Upper lobe of right lung (tissue), 1 donor: ENCODE measurements around the gene GBX1. TPM values are rescaled to one million over a fixed set of nuclear protein-coding genes. Genes with fewer than 3 reads are reported as not detected.

Experiments used
- ATAC-seq: fragments of 200-7000 bp; cut with Tn5 transposase; one replicate; pipeline ENCODE4 v1.9.1; 2020; ENCODE audit warnings: mild to moderate bottlenecking, moderate library complexity
- DNase-seq: peaks from one replicate; pipeline ENCODE4 v3.0.0-alpha.2; 2020
- H3K27ac ChIP-seq: fragments of 200-600 bp; one replicate; pipeline ENCODE4 v1.8.0; 2022
- H3K27me3 ChIP-seq: fragments of 200-600 bp; one replicate; pipeline ENCODE4 v1.8.0; 2022; ENCODE audit warnings: mild to moderate bottlenecking
- H3K36me3 ChIP-seq: fragments of 200-600 bp; one replicate; pipeline ENCODE4 v1.8.0; 2022
- H3K4me1 ChIP-seq: fragments of 200-600 bp; one replicate; pipeline ENCODE4 v1.8.0; 2022
- H3K4me3 ChIP-seq: fragments of 200-600 bp; one replicate; pipeline ENCODE4 v1.8.0; 2022; ENCODE audit warnings: mild to moderate bottlenecking
- H3K9me3 ChIP-seq: fragments of 200-600 bp; one replicate; pipeline ENCODE4 v1.8.0; 2022
- CTCF ChIP-seq: fragments of 200-600 bp; IDR thresholded peaks from one replicate; pipeline ENCODE4 v1.8.0; 2022; ENCODE audit warnings: antibody characterized with exemption
- intact Hi-C: fragments of 100-400 bp; cut with DNase I; formaldehyde crosslinking; loops from one replicate; pipeline ENCODE4 v1.11.0; 2022
- total RNA-seq: library from RNA; stranded (reverse); fragmentation: NEBNext Ultra II Directional; extraction: Animal tissue kit (Norgen Biotek cat#: 25700); gene quantifications from one replicate; pipeline ENCODE4 v1.2.1, GENCODE V29; 2021
- donor health status: DM: no; HTN: yes; CAD: no; lungs with severe emphysema.

Gene GBX1
- total RNA-seq, 1 donor from 2014 or later, result not detected

DNA sequence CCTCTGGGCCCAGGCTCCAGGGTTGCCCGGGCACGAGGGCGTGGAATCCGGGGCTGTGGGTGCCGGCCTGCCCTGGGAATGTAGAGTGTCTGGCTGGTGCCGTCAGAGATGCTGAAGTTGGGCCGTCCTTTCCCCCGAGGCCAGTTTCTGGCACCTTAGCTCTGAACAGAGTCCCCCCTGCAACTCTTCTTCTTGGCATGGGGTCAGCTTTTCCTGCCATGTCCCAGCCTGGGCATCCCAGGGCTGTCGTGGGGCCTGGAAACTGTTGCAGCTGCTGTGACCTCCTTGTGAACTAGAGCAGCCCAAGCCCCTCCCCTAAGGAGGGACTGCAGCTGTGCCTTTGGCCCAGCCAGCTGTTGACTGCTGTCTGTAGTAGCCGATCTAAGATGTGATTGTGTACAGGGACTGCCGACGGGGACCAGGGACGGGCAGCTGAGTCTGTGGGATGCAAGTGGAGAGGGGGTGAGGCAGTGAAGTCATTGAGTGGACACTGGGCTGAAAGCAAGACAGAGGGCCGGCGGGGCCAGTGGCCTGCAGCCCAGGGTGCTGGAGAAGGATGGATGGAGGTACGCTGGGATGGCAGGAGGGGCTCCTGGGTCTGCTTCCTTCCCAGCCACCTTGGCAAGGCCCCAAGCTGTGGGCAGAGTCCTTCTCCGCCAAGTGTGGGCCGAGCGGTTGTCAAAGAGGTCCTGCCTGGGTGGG, 35.8 kb downstream of the GBX1 start:
- no peak for ATAC-seq
- H3K36me3 ChIP-seq, result peaks cover 90% of the 10 kb centered on the region
- H3K4me1 ChIP-seq, result no peaks in the 10 kb centered on the region
- H3K27me3 ChIP-seq, result no peaks in the 10 kb centered on the region
- H3K27ac ChIP-seq, result no peak overlapping the region
- intact Hi-C loops, result no loop called here
- TF ChIP-seq CTCF, result no peak
- H3K9me3 ChIP-seq, result no peaks in the 10 kb centered on the region
- H3K4me3 ChIP-seq, result no peak overlapping the region
- DNase-seq, result no peak

DNA sequence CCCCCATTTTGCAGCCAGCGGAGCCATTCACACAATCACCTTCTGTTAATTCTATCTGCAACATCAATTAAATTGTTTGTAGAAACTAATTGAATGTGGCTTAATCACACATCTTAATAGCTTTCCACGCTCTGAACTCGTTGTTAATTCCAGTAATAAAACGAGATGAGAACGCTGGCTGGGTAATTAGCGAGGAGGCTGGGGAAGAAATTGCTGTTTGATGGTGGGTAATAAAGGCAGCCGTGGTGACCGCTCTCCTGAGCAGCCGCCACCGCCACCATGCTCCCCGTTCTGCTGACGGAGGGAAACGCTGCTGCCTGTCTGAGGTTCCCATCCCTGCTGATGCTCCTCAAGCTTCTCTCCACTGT, 36.3 kb downstream of the GBX1 start:
- DNase-seq (no peak), ATAC-seq (no peak)
- no peak overlapping the region for H3K27ac ChIP-seq
- TF ChIP-seq CTCF, result no peak
- no peak overlapping the region for H3K4me3 ChIP-seq
- H3K9me3 ChIP-seq, result no peaks in the 10 kb centered on the region
- no peaks in the 10 kb centered on the region for H3K27me3 ChIP-seq
- intact Hi-C loops, result no loop called here
- H3K4me1 ChIP-seq, result no peaks in the 10 kb centered on the region
- H3K36me3 ChIP-seq, result peaks cover 87% of the 10 kb centered on the region

DNA sequence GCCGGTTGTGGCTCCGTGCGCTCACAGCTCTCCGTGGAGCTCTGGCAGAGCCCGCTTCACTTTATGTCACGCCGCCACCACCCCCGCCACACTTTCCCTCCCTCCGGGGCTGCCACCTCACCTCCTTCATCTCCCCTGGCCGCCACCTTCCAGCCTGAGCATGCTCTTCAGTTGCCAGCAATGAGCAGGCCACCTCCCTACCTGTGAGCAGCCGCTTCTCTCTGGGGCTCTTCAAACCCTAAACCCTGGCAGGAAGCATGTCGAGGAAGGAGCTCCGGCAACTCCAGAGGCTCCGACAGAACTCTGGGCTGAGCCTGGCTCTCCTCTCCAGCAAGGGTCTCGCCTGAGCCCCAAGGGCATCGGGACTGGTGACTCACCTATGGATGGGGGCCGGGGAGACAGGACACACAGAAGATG, 36.7 kb downstream of the GBX1 start:
- H3K36me3 ChIP-seq, result peaks cover 82% of the 10 kb centered on the region
- H3K4me1 ChIP-seq, result no peaks in the 10 kb centered on the region
- no peak for TF ChIP-seq CTCF
- H3K4me3 ChIP-seq, result no peak overlapping the region
- H3K9me3 ChIP-seq, result no peaks in the 10 kb centered on the region
- H3K27me3 ChIP-seq, result no peaks in the 10 kb centered on the region
- no peak overlapping the region for H3K27ac ChIP-seq
- ATAC-seq, result no peak
- no peak for DNase-seq
- intact Hi-C loops, result no loop called here

DNA sequence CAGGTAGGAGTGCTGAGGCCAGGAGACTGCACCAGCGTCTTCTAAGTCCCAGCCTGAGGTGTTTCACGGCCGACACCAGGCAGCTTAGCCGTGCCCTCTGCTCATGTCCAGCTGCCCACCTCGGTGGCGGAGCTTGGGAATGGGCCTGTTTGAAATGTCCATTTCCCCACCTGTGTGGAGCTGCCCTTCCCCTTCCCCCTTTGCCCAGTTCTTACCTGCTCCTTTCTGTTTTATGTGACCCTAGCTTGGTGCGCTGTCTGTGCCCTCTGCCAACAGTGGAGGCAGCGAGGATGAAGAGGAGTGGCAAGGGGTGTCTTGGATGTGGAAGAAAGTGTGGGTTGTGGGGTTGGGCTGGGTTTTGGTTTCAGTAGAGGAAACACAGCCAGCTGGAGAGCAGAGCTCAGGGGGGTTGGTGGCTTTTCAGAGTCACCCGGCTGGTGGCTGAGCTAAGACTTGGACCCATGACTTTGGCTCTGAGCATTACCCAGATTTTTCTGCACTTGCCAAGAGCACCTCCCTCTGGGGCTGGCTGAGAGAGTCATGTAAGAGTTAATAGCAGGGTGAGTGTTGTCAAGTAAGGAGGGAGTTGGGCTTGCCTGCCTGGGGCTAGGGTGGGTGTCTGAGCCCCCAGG, 37.4 kb downstream of the GBX1 start:
- Histone ChIP-seq H3K27ac (no peak overlapping the region), H3K36me3 (peaks cover 79% of the 10 kb centered on the region), H3K27me3 (no peaks in the 10 kb centered on the region), H3K9me3 (no peaks in the 10 kb centered on the region), H3K4me1 (no peaks in the 10 kb centered on the region), H3K4me3 (no peak overlapping the region)
- TF ChIP-seq CTCF, result no peak
- intact Hi-C loops, result no loop called here
- no peak for DNase-seq
- no peak for ATAC-seq

DNA sequence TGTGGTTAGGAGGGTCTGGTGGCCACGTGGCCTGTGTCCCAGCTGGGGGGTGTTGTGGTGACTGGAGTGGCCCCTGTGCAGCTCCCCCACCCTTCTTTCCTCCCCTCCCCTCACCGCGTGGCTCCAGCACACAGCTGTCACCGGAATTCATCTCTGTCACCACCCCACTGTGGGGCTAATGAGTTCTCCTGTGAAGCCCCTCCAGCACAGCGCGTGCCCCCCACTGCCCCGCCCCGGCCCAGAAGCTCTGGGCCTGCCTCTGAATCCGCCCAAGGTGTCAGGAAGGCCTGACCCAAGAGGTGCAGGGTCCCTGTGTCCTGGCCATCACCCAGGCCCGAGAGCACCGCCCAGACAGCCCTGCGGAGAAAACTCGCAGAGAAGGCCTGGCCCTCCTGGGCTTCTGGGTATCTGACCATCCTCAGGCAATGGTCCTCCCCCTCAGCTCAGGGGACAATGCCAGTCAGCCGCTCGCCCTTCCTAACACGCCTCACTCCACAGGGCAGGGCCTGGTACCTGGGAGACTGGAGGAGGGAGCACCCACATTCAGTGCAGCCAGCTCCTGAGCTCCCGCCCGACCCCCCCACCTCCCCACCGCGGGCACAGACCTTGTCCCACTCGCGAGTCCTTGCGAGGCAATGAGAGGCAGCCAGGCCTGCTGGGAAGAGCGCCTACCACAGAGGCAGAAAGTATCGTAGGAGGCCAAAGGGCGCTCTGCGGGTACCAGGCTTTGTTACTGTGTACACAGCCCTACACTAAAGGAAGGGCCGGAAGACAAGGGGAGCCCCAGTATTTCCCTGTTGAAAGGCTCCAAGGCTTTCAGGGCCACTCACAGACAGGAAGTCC, 38.2 kb downstream of the GBX1 start:
- DNase-seq (no peak), ATAC-seq (no peak)
- intact Hi-C loops, result no loop called here
- no peak for TF ChIP-seq CTCF
- Histone ChIP-seq H3K27ac (no peak overlapping the region), H3K27me3 (no peaks in the 10 kb centered on the region), H3K36me3 (peaks cover 79% of the 10 kb centered on the region), H3K4me1 (no peaks in the 10 kb centered on the region), H3K4me3 (no peak overlapping the region), H3K9me3 (no peaks in the 10 kb centered on the region)
